GM19463 (cell line): ENCODE results near the gene CAMK2A.
A peak's percentile ranks its signal among the peaks of the same experiment; 100 is the strongest.

Experiments used
- ATAC-seq: cut with Tn5 transposase; IDR thresholded peaks from one replicate; pipeline ENCODE4 v1.9.1; 2021; ENCODE audit warnings: mild to moderate bottlenecking, moderate library complexity; ENCODE audit not compliant: unreplicated experiment

CAMK2A gene

GRCh38 chr5:150190503-150190979 lies 99.0 kb downstream of the CAMK2A start:
- no peak for ATAC-seq

GRCh38 chr5:150189728-150190502 lies 99.7 kb downstream of the CAMK2A start, which contains the start of gene SLC6A7:
SLC6A7 (plus strand) TSS chr5:150190062; CDS start chr5:150190328, 266 bp downstream.
- no peak for ATAC-seq

GRCh38 chr5:150189326-150189725 lies 100.2 kb downstream of the CAMK2A start:
- ATAC-seq, result no peak

- no peak for ATAC-seq
Observed at GRCh38 chr5:150188146-150188842, 101.3 kb downstream of the CAMK2A start.

GRCh38 chr5:150186897-150187296 lies 102.7 kb downstream of the CAMK2A start:
- ATAC-seq, result no peak

- ATAC-seq, result no peak
Observed at GRCh38 chr5:150186137-150186536, 103.4 kb downstream of the CAMK2A start.

GRCh38 chr5:150184990-150185912 lies 104.3 kb downstream of the CAMK2A start:
- no peak for ATAC-seq

- ATAC-seq, result no peak
Observed at GRCh38 chr5:150184006-150184405, 105.6 kb downstream of the CAMK2A start.

GRCh38 chr5:150183436-150183835 lies 106.1 kb downstream of the CAMK2A start:
- ATAC-seq, result no peak

GRCh38 chr5:150182774-150183173 lies 106.8 kb downstream of the CAMK2A start:
- ATAC-seq, result no peak

GRCh38 chr5:150181766-150182545 lies 107.6 kb downstream of the CAMK2A start:
- ATAC-seq, result no peak

GRCh38 chr5:150181027-150181426 lies 108.5 kb downstream of the CAMK2A start:
- ATAC-seq, result no peak

- ATAC-seq, result no peak
Observed at GRCh38 chr5:150180241-150181026, 109.1 kb downstream of the CAMK2A start.

- ATAC-seq, result no peak
Observed at GRCh38 chr5:150179019-150179620, 110.5 kb downstream of the CAMK2A start.

GRCh38 chr5:150178262-150178661 lies 111.3 kb downstream of the CAMK2A start:
- peak; percentile 92 for ATAC-seq

GRCh38 chr5:150177721-150178120 lies 111.9 kb downstream of the CAMK2A start:
- no peak for ATAC-seq

- ATAC-seq, result no peak
Observed at GRCh38 chr5:150176745-150177477, 112.7 kb downstream of the CAMK2A start.

GRCh38 chr5:150175536-150175935 lies 114.0 kb downstream of the CAMK2A start:
- ATAC-seq, result no peak
